HG02571 (cell line): ENCODE results near the gene EHF.

ENCODE experiments used
- ATAC-seq: cut with Tn5 transposase; IDR thresholded peaks from one replicate; pipeline ENCODE4 v1.9.1; 2021; ENCODE audit warnings: mild to moderate bottlenecking, moderate library complexity; ENCODE audit not compliant: unreplicated experiment

EHF gene

GRCh38 chr11:34623463-34623862 lies 2.6 kb downstream of the EHF start:
- no peak for ATAC-seq

- peak; percentile 69 for ATAC-seq
These were observed 3.2 kb downstream of the EHF start for GRCh38 chr11:34624069-34624468.

DNA sequence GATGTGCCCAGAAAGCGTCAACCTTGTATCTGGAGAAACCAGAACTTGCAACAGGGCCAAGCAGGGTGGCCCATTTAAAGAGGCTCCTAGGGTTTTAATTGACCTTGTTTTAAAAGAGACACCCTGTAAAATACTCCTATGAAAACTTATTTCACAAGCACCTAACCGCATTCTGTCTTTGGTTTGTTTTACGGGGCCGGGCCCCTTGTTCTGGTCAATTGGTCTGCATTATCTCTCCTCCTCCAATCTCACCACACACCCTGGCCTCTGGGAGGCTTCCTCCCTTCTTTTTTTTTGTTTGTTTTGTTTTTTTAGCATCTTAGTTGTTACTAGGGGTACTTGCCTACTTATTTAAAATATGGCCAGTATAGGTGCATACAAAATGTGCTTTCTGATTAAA lies 4.7 kb downstream of the EHF start:
- ATAC-seq: no peak

DNA sequence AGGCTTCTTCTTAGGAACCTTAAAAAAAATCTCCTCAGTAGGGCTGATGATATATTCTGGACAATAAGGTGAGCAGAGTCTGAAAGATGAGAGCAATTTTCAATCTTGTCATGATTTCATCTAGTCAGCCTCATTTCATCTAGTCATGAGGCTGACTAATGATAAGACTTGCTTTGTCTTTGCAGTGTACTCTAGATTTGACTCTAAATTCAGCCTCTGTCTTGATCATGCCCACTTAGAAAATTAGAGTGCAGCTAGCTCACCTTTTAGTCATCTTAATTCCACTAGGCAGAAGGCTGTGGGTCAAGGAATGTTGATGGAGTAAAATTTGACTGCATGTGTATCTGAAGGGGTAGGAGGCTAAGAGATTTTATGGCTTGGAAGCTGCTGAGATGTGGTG lies 5.5 kb downstream of the EHF start:
- ATAC-seq: no peak

GRCh38 chr11:34627197-34627596 lies 6.3 kb downstream of the EHF start:
- ATAC-seq: no peak

- no peak for ATAC-seq
These were observed 8.8 kb downstream of the EHF start for GRCh38 chr11:34629711-34630110.

- ATAC-seq: no peak
These were observed 9.7 kb downstream of the EHF start for GRCh38 chr11:34630544-34630943.

GRCh38 chr11:34631297-34631696 lies 10.4 kb downstream of the EHF start:
- ATAC-seq: no peak

GRCh38 chr11:34631737-34632104 lies 10.8 kb downstream of the EHF start:
- ATAC-seq: no peak

DNA sequence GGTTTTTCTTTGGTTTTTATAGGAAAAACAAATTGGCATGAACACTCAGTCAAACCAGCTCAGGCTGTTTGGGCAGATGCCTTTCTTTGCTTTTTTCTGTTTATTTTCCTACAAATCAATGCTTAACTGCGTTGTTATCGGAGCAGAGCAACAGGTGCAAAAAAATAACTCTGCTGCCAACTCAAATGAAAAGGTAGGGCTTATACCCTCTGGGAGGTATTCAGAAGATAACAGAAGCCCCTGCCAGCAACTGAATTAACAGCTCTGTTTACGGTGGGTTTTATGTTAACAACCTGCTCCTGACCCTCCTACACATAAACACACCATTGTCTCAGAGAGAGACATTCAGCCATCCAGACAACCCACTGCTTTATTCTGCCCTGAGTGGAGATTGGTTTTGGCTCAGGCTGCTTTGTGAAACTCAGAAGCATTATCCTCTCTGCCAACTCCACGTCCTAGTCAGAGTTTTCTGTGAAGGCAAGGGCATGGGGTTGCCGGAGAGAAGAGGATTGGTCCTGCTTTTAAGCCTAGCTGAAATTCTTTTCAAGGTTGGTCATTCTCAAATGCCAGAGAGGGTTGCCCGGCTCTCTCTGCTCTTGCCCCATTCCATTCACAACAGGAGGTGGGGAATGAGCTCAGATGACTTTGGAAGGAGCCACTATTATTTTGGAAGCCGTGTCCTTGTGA lies 11.4 kb downstream of the EHF start:
- ATAC-seq: no peak

DNA sequence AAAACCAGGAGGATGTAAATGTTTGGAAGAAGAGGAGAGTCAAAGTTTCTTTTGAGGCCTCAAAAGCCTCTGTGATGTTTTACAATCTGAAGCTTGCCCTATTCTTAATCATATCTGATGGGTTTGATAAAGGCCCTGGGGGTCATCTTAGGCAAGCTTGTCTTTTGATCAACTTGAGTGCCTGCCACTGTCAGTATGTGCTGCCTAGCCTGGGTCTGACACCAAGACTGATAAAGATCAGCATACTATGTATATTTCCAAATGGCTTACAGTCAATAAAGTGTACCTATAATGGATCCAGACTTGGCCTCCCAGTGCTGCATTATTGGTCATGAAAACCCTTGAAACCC lies 12.7 kb downstream of the EHF start:
- ATAC-seq: no peak

DNA sequence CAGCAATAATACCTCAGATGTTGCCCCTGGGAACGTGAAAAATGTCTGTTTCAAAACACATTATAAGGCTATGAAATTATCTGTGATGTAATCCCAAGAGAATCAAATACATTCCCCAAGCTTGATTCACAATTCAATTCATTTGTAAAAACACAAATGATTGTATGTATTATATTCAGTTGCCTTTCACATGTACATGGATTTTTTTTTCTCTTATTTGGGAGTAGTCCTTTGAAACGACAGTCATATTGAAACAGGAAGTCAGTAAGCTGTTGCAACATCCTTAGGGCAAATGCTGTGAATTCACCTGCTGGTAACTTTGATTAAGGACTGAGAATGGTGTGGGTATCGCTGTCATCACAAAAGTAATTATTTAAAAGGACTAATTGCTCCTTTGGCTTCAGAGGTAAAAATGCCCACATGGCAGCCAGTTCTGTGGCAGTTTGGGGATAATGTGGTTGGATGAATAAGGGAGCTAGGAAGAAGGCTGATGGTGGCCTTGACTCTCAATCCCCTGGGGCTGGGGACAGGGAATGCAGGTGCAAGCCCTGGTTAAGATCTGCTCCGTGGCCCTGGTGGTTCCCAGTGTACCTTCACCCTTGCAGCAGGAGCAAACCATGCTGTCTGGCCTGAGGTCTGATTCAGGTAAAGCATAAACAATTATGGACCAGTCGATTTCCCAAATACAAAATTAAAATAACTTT lies 13.2 kb downstream of the EHF start:
- ATAC-seq: no peak

- no peak for ATAC-seq
These were observed 13.8 kb downstream of the EHF start for GRCh38 chr11:34634694-34635062.

DNA sequence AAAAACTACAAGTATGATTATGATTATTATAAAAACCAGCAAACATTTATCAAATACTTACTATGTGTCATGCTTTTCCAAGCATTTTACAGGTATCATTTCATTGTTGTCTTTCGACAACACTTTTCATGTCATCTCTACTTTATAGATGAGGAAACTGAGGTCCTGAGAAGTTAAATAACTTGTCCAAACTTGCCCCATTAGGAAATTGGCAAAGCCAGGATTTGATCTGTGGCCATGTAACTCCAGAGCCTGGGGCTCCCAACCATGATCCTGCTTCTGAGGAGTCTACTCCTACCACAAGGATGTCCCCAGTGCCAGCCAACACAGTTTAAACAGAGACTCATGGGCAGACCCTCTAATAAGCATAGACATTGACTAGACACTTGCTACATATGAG lies 15.2 kb downstream of the EHF start:
- ATAC-seq: no peak

- no peak for ATAC-seq
These were observed 16.4 kb downstream of the EHF start for GRCh38 chr11:34637303-34637702.

GRCh38 chr11:34638897-34639296 lies 18.0 kb downstream of the EHF start:
- ATAC-seq: no peak

DNA sequence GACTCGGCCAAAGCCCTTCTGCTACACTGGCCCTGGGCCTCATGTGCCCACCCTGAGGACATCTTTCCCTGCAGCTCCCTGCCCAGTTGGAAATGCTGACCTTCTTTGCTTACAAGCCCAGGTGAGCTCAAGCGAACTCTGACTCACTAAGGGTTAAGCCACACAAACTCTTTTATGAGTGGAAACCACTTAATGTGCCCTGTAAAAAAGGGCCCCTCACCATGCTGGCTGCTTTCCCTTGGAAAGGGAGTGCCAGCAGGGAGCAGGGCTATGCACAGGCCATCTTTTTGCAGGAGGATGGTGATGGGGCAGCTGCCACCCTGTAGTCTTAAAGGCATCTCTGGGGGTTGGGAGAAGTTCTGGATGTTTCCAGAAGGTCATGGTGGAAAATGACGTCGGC lies 18.7 kb downstream of the EHF start:
- no peak for ATAC-seq

GRCh38 chr11:34640050-34640923 lies 19.4 kb downstream of the EHF start:
- ATAC-seq: no peak

DNA sequence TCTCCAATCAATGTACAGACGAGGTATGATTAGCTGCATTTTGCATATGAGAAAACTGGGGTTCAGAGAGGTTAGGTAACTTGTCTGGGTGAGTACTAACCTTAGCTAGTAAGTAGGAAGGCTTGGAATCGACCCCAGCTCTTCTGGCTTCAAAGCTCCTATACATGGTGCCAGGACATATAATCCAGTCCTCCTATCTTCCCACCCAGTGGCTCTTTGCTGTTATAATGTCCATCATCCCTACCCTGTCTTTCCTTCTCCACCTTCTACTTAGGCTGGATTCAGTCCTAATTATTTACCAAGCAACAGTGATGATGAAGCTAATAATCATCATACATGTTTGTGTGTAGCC lies 20.0 kb downstream of the EHF start:
- ATAC-seq: no peak

DNA sequence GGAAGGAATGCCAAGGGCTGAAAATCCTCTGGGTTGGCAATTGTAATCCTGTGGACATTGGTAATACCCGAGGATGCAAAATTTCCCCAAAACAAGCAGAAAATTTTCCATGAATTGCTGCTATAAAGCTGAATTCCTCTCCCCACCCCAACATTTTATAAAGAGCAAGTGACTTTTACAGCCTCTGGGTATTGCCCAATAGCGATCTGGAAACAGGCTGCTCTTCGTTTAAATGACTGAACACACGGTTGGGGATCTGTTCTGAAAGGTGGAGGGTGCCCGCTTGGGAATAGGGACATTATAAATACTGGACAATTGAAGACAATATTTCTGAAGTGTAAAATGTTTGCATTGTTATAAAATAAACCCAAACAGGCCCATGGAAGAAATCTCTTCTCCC lies 20.6 kb downstream of the EHF start:
- no peak for ATAC-seq

GRCh38 chr11:34642001-34642554 lies 21.2 kb downstream of the EHF start:
- ATAC-seq: no peak

DNA sequence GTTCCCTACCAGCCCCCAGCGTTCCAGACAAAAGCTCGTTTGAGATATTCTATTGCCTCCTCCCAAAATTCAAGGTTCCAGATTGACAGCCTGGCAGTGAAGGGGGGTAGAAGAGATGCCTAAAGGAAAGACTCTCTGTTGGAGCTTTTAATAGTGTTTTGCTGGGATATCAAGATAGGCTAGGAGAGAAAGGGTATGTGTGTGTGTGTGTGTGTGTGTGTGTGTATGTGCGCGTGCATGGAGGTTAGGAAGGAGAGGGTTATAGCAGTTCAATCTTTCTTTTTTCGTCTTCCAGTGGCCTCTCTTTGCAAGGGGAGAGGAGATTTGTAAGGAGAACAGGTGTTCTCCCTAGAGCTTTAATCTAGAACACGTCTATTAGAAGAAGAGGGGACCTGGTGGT lies 22.0 kb downstream of the EHF start:
- no peak for ATAC-seq
